HG02759 (cell line): Measurements from ENCODE around the gene PPP1R14D.

Experiments
- ATAC-seq: cut with Tn5 transposase; IDR thresholded peaks from one replicate; pipeline ENCODE4 v1.9.1; 2021; ENCODE audit warnings: mild to moderate bottlenecking, moderate library complexity; ENCODE audit not compliant: unreplicated experiment

Gene PPP1R14D

GRCh38 chr15:40823572-40824343, 4.8 kb downstream of the PPP1R14D start:
- no peak for ATAC-seq

GRCh38 chr15:40821195-40821594, 7.3 kb downstream of the PPP1R14D start:
- ATAC-seq, result no peak

DNA sequence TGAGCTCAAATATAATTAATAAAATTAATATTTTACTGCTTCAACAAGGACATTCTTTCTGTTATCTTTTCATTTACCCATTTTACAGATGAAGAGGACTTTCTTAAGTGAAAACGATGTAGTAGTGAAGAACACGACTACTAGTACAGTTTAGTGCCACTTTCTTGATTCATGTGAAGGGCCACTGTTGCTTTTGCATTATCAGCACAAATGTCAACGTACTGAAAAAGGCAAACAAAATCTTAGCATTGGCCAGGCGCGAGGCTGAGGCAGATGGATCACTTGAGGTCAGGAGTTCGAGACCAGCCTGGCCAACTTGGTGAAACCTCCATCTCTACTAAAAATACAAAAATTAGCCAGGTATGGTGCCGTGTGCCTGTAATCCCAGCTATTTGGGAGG, 9.5 kb downstream of the PPP1R14D start:
- ATAC-seq, result no peak

DNA sequence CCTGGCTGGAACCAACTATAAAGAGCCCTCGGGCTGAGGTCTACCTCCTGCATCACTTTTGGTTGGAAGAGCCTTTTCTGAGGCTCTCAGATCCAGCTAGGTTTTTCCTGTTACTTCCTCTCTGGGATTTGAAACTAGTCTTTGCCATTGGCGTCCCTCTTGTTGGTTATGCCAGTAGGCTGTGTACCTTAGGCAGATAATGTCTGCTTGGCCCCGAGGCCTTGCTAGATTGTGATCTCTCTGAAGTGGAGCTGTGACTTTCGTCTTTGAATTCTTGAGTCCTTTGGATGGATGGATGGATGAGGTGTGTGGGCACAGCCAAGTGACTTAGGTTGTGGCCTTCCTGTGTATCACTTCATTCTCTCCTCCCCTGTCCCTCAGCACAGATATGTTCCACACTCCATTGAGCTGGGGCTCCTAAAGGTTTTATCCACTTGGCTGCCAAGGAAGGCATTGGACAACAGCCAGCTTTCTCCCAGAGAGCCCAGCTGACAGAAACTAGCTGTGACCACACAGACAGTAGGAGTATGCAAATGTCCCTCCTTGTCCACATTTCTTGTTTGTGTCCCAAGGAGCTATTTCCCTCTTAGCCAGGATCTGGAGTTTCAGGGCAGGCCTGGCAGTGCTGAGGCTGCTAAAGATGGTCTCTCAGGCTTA, 13.3 kb downstream of the PPP1R14D start:
- ATAC-seq, result no peak

DNA sequence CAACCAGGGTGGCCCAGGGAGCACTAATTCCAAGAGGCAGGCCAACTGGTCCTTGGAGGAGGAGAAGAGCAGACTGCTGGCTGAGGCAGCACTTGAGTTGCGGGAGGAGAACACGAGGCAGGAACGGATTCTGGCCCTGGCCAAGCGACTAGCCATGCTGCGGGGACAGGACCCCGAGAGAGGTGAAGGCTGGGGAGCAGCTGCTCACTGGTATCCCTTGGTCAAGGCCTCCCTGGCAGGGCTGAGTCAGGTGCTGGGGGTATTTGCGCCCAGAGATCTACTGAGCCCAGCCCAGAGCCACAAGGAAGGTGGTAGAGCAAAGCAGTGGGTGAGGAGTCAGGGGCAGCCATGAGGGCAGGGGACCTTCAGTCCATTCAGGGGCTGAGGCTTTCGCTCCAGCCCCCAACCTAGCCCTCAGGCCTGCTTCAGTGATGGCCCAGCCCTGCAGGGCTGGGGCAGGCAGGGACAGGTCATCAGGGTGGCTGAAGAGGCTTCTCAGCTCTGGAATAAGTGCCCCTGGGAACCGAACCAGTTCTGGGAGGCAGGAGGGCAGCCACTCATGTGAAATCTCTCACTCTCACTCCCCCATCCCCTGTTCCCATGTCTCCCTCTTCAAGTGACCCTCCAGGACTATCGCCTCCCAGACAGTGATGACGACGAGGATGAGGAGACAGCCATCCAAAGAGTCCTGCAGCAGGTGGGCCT, 15.6 kb downstream of the PPP1R14D start:
- no peak for ATAC-seq

- no peak for ATAC-seq
Observed at GRCh38 chr15:40808861-40809450, 19.6 kb downstream of the PPP1R14D start.

DNA sequence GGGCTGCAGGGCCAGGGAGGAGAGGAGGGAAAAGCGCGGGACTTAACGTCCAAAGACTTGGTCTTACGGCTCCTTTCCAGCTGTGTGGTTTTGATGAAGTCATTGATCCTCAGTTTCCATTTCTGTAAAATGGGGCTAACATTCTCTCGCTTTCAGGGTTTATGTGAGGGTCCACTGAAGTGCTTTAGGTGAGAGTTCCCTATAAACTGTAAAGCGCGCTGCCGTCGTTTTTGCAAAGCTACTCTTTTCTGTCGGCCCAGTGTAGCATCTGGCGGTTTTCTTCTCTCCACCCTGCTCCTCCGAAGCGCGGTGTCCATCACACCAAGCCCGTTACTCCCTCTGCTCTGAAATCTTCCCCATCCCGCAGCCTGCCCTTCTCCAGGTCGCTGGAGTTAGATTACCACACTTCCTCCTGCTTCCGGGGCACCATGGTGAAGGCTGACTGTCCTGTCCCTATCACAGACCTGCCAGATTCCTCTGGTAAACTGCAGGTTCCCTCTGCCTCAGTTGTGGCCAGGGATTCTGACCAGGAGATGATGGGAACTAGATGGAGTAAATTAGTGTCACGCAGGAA, 20.5 kb downstream of the PPP1R14D start:
- ATAC-seq, result no peak

DNA sequence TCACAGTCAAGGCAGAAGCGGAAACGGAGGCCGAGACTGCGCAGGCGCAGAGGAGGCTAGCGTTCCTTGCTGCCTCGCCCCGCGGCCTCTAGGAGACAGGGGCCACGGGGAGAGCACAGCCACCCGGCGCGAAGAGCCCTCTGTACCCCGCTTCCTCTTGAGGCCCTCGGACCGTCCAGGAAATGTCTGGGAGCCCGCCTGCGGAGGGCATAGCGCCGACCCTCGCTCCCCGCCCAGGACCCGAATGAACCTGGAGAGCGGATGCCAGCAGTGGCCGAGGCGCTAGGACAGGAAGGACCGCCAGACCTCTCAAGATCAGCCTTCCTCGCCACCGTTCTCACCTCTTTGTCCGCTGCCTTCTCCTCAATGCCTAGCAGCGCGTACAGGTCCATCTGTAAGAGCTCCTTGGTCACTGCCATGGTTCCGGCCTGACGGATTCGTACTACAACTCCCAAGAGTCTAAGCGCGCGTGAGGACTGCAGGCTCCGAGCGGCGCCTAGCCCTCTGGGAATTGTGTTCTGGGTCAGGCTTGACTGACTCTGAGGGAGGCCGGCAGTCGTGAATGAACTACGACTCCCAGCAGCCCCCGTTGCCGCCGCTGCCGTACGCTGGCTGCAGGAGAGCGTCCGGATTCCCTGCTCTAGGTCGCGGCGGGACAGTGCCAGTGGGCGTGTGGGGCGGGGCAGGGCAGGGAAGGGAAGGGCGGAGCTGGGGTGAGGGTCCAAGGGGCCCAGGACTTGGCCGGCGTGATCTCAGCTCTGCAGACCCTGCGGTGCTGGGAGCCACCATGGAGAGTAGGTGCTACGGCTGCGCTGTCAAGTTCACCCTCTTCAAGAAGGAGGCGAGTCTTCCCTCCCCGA, 21.2 kb downstream of the PPP1R14D start, which contains the start of the genes DNAJC17 and ZFYVE19:
Gene DNAJC17 (minus strand): TSS at position 446 of the 860 bp plus-strand sequence. CDS start 27 bp downstream, at position 419.
Gene ZFYVE19 (plus strand): TSS at position 62 of the 860 bp plus-strand sequence. CDS start 501 bp downstream, at position 563.
- ATAC-seq, result peak; percentile 94

DNA sequence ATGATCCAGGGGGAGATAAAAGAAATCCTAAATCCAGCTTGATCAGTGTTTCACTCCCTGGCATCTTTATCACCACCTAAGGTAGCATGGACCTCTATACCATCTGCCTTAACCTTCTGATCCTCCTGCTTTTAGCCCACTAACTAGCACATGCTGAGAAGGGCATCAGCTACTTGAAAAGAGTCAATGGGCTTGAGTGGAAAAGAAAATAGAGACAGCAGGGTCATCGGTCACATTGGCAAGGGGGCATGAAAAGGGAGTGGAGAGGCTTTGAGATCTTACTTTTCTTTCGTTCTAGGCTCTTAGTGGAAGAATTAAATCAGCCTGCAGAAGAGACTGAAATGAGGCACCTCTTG, 21.9 kb downstream of the PPP1R14D start:
- ATAC-seq, result no peak

DNA sequence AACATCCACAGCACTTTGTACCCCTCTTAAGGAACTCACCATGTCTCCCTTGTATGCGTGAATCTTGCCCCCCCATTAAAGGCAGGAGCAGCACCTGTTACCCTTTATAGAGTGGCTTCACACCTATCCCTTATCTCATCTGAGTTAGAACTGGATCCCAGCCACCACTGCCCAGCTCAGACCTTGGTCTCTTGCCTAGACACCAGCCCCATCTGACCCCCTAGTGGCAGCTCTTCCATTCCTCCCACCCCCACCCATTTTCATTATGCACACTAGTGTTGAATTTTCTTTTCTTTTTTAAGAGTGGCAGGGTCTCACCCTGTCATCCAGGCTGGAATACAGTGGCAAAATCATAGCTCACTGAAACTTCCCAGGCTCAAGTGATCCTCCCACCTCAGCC, 24.8 kb downstream of the PPP1R14D start:
- ATAC-seq, result no peak

- no peak for ATAC-seq
Observed at GRCh38 chr15:40803076-40803475, 25.4 kb downstream of the PPP1R14D start.

GRCh38 chr15:40799523-40799922, 29.0 kb downstream of the PPP1R14D start:
- ATAC-seq, result no peak

GRCh38 chr15:40796512-40796911, 32.0 kb downstream of the PPP1R14D start:
- no peak for ATAC-seq

DNA sequence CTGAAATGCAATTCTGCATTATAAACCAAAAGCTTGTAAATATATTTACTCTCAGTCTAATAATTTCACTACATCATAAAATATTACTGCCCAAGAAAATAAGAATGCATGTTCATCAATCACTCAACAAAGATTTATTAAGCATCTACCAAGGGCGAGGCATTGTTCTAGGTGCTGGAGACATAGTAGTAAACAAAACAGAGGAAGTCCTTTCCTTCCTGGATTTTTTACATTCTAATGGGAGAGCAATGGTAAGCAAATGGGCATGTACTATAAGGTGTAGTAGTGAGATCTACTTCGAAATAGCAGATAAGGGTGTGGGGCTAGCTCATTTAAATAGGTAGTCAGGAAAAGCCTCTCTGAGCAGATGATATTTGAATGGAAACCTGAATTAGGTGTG, 32.5 kb downstream of the PPP1R14D start:
- ATAC-seq, result no peak

GRCh38 chr15:40793216-40793989, 35.1 kb downstream of the PPP1R14D start:
- ATAC-seq, result no peak

GRCh38 chr15:40792394-40792793, 36.1 kb downstream of the PPP1R14D start:
- ATAC-seq, result no peak

GRCh38 chr15:40790718-40791117, 37.8 kb downstream of the PPP1R14D start:
- ATAC-seq, result no peak

GRCh38 chr15:40789999-40790398, 38.5 kb downstream of the PPP1R14D start:
- no peak for ATAC-seq

DNA sequence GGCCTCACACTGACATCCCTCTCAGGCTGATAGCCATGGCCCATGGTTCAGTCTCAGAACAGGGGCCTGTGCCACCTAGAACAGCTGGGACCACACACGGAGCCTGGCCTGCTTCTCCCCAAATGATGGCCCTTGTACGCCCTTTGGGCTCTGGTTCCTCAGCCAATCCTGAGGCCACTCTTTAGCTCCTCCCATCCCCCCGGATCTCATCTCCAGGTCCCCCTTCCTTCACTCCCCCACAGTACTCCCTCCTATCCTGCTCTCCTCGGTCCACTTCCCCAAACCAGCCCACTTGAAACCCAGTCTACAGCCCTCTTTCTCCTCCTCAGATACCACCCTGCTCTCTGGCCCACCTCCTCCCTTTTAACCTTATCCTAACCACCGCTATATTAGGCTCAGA, 39.4 kb downstream of the PPP1R14D start:
- no peak for ATAC-seq
